ENCODE data around the gene PSMB2.
"Not testable (repeated sequence)": the region's sequence is repeated elsewhere in the genome, so short reads cannot be mapped to it uniquely, and the experiment has no call there.

The PSMB2 gene

GRCh38 chr1:35587736-35588135 lies 53.6 kb downstream of the PSMB2 start:
- H3K27ac ChIP-seq (ENCODE audit: low read depth in 2 of 2, low read length in 2 of 2) = no peak overlapping the region
- H3K27me3 ChIP-seq (ENCODE audit: control insufficient read depth in 2 of 2, insufficient read depth in 2 of 2, low read length in 2 of 2) = no peaks in the 10 kb centered on the region
- no peaks in the 10 kb centered on the region for H3K9me3 ChIP-seq (ENCODE audit: control insufficient read depth in 2 of 2, low read length in 2 of 2)
- H3K9ac ChIP-seq (ENCODE audit: low read depth in 1 of 2, low read length in 2 of 2) = no peak overlapping the region
- H3K36me3 ChIP-seq (ENCODE audit: control insufficient read depth in 2 of 2, insufficient read depth in 2 of 2, low read length in 2 of 2) = peaks cover 0 to 5% of the 10 kb centered on the region in 2 donors
- no peak overlapping the region for H3K4me3 ChIP-seq (ENCODE audit: low read length in 2 of 2)
- no peaks in the 10 kb centered on the region for H3K4me1 ChIP-seq (ENCODE audit: control insufficient read depth in 2 of 2, insufficient read depth in 2 of 2, low read length in 2 of 2)

- H3K4me1 ChIP-seq (ENCODE audit: control insufficient read depth in 2 of 2, insufficient read depth in 2 of 2, low read length in 2 of 2) = no peaks in the 10 kb centered on the region
- no peak overlapping the region for H3K9ac ChIP-seq (ENCODE audit: low read depth in 1 of 2, low read length in 2 of 2)
- no peaks in the 10 kb centered on the region for H3K27me3 ChIP-seq (ENCODE audit: control insufficient read depth in 2 of 2, insufficient read depth in 2 of 2, low read length in 2 of 2)
- H3K36me3 ChIP-seq (ENCODE audit: control insufficient read depth in 2 of 2, insufficient read depth in 2 of 2, low read length in 2 of 2) = peaks cover 0 to 5% of the 10 kb centered on the region in 2 donors
- no peak overlapping the region for H3K4me3 ChIP-seq (ENCODE audit: low read length in 2 of 2)
- no peak overlapping the region for H3K27ac ChIP-seq (ENCODE audit: low read depth in 2 of 2, low read length in 2 of 2)
- H3K9me3 ChIP-seq (ENCODE audit: control insufficient read depth in 2 of 2, low read length in 2 of 2) = no peaks in the 10 kb centered on the region
These were observed 54.5 kb downstream of the PSMB2 start for GRCh38 chr1:35586808-35587207.

DNA sequence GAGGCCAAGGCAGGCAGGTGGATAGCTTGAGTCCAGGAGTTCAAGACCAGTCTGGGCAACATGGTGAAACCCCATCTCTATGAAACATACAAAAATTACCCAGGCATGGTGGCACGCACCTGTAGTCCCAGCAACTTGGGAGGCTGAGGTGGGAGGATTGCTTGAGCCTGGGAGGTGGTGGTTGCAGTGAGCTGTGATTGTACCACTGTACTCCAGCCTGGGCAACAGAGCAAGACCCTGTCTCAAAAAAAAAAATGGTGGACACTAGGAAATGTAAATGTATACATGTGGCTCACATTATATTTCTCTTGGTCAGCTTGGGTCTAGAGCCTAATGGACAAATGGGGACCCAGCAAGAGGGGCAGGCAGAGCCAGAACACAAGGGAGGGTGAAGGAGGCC lies 55.5 kb downstream of the PSMB2 start:
- not testable (repeated sequence) for H3K27ac ChIP-seq (ENCODE audit: low read depth in 2 of 2, low read length in 2 of 2); H3K9ac ChIP-seq (ENCODE audit: low read depth in 1 of 2, low read length in 2 of 2); H3K27me3 ChIP-seq (ENCODE audit: control insufficient read depth in 2 of 2, insufficient read depth in 2 of 2, low read length in 2 of 2); H3K9me3 ChIP-seq (ENCODE audit: control insufficient read depth in 2 of 2, low read length in 2 of 2); H3K36me3 ChIP-seq (ENCODE audit: control insufficient read depth in 2 of 2, insufficient read depth in 2 of 2, low read length in 2 of 2); H3K4me1 ChIP-seq (ENCODE audit: control insufficient read depth in 2 of 2, insufficient read depth in 2 of 2, low read length in 2 of 2); H3K4me3 ChIP-seq (ENCODE audit: low read length in 2 of 2)

- Histone ChIP-seq H3K9me3 (ENCODE audit: control insufficient read depth in 2 of 2, low read length in 2 of 2) (no peaks in the 10 kb centered on the region), H3K36me3 (ENCODE audit: control insufficient read depth in 2 of 2, insufficient read depth in 2 of 2, low read length in 2 of 2) (no peaks in the 10 kb centered on the region), H3K9ac (ENCODE audit: low read depth in 1 of 2, low read length in 2 of 2) (no peak overlapping the region), H3K4me1 (ENCODE audit: control insufficient read depth in 2 of 2, insufficient read depth in 2 of 2, low read length in 2 of 2) (no peaks in the 10 kb centered on the region), H3K27ac (ENCODE audit: low read depth in 2 of 2, low read length in 2 of 2) (no peak overlapping the region), H3K4me3 (ENCODE audit: low read length in 2 of 2) (no peak overlapping the region), H3K27me3 (ENCODE audit: control insufficient read depth in 2 of 2, insufficient read depth in 2 of 2, low read length in 2 of 2) (no peaks in the 10 kb centered on the region)
These were observed 56.0 kb downstream of the PSMB2 start for GRCh38 chr1:35585281-35585680.

- H3K36me3 ChIP-seq (ENCODE audit: control insufficient read depth in 2 of 2, insufficient read depth in 2 of 2, low read length in 2 of 2); H3K9ac ChIP-seq (ENCODE audit: low read depth in 1 of 2, low read length in 2 of 2); H3K27me3 ChIP-seq (ENCODE audit: control insufficient read depth in 2 of 2, insufficient read depth in 2 of 2, low read length in 2 of 2); H3K9me3 ChIP-seq (ENCODE audit: control insufficient read depth in 2 of 2, low read length in 2 of 2); H3K27ac ChIP-seq (ENCODE audit: low read depth in 2 of 2, low read length in 2 of 2); H3K4me3 ChIP-seq (ENCODE audit: low read length in 2 of 2): not testable (repeated sequence)
- H3K4me1 ChIP-seq (ENCODE audit: control insufficient read depth in 2 of 2, insufficient read depth in 2 of 2, low read length in 2 of 2) = peaks cover 5 to 12% of the 10 kb centered on the region in 2 donors
These were observed 59.7 kb downstream of the PSMB2 start for GRCh38 chr1:35581621-35582020.

DNA sequence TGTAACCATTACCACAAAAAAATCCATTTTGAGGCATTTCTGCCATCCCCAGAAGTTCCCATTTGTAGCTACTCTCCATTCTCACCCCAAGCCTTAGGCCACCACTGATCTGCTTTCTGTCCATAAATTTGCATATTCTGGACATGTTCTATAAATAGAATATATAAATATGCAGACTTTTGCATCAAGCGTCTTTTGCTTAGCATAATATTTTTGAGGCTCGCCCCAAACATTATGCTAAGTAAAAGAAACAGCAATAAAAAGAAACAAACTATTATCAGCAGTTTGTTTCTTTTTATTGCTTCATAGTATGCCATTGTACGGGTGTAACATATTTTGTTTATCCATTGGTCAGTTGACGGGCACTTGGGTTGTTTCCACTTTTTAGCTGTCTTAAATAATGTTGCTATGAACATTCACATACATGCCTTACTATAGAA lies 60.4 kb downstream of the PSMB2 start:
- Histone ChIP-seq H3K27ac (ENCODE audit: low read depth in 2 of 2, low read length in 2 of 2) (no peak overlapping the region), H3K9me3 (ENCODE audit: control insufficient read depth in 2 of 2, low read length in 2 of 2) (no peaks in the 10 kb centered on the region), H3K4me1 (ENCODE audit: control insufficient read depth in 2 of 2, insufficient read depth in 2 of 2, low read length in 2 of 2) (peaks cover 5 to 12% of the 10 kb centered on the region in 2 donors), H3K9ac (ENCODE audit: low read depth in 1 of 2, low read length in 2 of 2) (no peak overlapping the region), H3K27me3 (ENCODE audit: control insufficient read depth in 2 of 2, insufficient read depth in 2 of 2, low read length in 2 of 2) (no peaks in the 10 kb centered on the region), H3K36me3 (ENCODE audit: control insufficient read depth in 2 of 2, insufficient read depth in 2 of 2, low read length in 2 of 2) (no peaks in the 10 kb centered on the region), H3K4me3 (ENCODE audit: low read length in 2 of 2) (no peak overlapping the region)

DNA sequence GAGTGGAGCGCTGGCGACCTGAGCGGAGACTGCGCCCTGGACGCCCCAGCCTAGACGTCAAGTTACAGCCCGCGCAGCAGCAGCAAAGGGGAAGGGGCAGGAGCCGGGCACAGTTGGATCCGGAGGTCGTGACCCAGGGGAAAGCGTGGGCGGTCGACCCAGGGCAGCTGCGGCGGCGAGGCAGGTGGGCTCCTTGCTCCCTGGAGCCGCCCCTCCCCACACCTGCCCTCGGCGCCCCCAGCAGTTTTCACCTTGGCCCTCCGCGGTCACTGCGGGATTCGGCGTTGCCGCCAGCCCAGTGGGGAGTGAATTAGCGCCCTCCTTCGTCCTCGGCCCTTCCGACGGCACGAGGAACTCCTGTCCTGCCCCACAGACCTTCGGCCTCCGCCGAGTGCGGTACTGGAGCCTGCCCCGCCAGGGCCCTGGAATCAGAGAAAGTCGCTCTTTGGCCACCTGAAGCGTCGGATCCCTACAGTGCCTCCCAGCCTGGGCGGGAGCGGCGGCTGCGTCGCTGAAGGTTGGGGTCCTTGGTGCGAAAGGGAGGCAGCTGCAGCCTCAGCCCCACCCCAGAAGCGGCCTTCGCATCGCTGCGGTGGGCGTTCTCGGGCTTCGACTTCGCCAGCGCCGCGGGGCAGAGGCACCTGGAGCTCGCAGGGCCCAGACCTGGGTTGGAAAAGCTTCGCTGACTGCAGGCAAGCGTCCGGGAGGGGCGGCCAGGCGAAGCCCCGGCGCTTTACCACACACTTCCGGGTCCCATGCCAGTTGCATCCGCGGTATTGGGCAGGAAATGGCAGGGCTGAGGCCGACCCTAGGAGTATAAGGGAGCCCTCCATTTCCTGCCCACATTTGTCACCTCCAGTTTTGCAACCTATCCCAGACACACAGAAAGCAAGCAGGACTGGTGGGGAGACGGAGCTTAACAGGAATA lies 64.0 kb downstream of the PSMB2 start:
- peaks cover 5 to 17% of the 10 kb centered on the region in 2 donors for H3K4me1 ChIP-seq (ENCODE audit: control insufficient read depth in 2 of 2, insufficient read depth in 2 of 2, low read length in 2 of 2)
- H3K27me3 ChIP-seq (ENCODE audit: control insufficient read depth in 2 of 2, insufficient read depth in 2 of 2, low read length in 2 of 2) = peaks cover 5 to 15% of the 10 kb centered on the region in 2 donors
- H3K27ac ChIP-seq (ENCODE audit: low read depth in 2 of 2, low read length in 2 of 2) = no peak overlapping the region
- H3K9ac ChIP-seq (ENCODE audit: low read depth in 1 of 2, low read length in 2 of 2) = peak overlapping the region; percentile 54 to 58
- no peaks in the 10 kb centered on the region for H3K9me3 ChIP-seq (ENCODE audit: control insufficient read depth in 2 of 2, low read length in 2 of 2)
- no peaks in the 10 kb centered on the region for H3K36me3 ChIP-seq (ENCODE audit: control insufficient read depth in 2 of 2, insufficient read depth in 2 of 2, low read length in 2 of 2)
- peak overlapping the region; percentile 66 to 67 for H3K4me3 ChIP-seq (ENCODE audit: low read length in 2 of 2)

DNA sequence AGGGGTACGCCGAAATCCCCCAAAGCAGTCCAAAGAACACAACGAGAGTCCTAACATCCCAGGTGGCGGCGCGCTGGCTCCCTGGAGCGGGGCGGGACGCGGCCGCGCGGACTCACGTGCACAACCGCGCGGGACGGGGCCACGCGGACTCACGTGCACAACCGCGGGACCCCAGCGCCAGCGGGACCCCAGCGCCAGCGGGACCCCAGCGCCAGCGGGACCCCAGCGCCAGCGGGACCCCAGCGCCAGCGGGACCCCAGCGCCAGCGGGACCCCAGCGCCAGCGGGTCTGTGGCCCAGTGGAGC lies 64.6 kb downstream of the PSMB2 start:
- not testable (repeated sequence) for H3K27ac ChIP-seq (ENCODE audit: low read depth in 2 of 2, low read length in 2 of 2); H3K9me3 ChIP-seq (ENCODE audit: control insufficient read depth in 2 of 2, low read length in 2 of 2); H3K9ac ChIP-seq (ENCODE audit: low read depth in 1 of 2, low read length in 2 of 2); H3K36me3 ChIP-seq (ENCODE audit: control insufficient read depth in 2 of 2, insufficient read depth in 2 of 2, low read length in 2 of 2)
- Histone ChIP-seq H3K4me3 (ENCODE audit: low read length in 2 of 2) (peak overlapping the region in 1 of 2 donors; percentile 67), H3K4me1 (ENCODE audit: control insufficient read depth in 2 of 2, insufficient read depth in 2 of 2, low read length in 2 of 2) (peaks cover 5 to 17% of the 10 kb centered on the region in 2 donors), H3K27me3 (ENCODE audit: control insufficient read depth in 2 of 2, insufficient read depth in 2 of 2, low read length in 2 of 2) (peaks cover 11 to 19% of the 10 kb centered on the region in 2 donors)

- Histone ChIP-seq H3K4me1 (ENCODE audit: control insufficient read depth in 2 of 2, insufficient read depth in 2 of 2, low read length in 2 of 2) (peaks cover 5 to 17% of the 10 kb centered on the region in 2 donors), H3K36me3 (ENCODE audit: control insufficient read depth in 2 of 2, insufficient read depth in 2 of 2, low read length in 2 of 2) (no peaks in the 10 kb centered on the region), H3K9ac (ENCODE audit: low read depth in 1 of 2, low read length in 2 of 2) (no peak overlapping the region), H3K27me3 (ENCODE audit: control insufficient read depth in 2 of 2, insufficient read depth in 2 of 2, low read length in 2 of 2) (peaks cover 15 to 23% of the 10 kb centered on the region in 2 donors), H3K27ac (ENCODE audit: low read depth in 2 of 2, low read length in 2 of 2) (no peak overlapping the region), H3K4me3 (ENCODE audit: low read length in 2 of 2) (no peak overlapping the region), H3K9me3 (ENCODE audit: control insufficient read depth in 2 of 2, low read length in 2 of 2) (no peaks in the 10 kb centered on the region)
These were observed 65.1 kb downstream of the PSMB2 start for GRCh38 chr1:35576061-35576765.

DNA sequence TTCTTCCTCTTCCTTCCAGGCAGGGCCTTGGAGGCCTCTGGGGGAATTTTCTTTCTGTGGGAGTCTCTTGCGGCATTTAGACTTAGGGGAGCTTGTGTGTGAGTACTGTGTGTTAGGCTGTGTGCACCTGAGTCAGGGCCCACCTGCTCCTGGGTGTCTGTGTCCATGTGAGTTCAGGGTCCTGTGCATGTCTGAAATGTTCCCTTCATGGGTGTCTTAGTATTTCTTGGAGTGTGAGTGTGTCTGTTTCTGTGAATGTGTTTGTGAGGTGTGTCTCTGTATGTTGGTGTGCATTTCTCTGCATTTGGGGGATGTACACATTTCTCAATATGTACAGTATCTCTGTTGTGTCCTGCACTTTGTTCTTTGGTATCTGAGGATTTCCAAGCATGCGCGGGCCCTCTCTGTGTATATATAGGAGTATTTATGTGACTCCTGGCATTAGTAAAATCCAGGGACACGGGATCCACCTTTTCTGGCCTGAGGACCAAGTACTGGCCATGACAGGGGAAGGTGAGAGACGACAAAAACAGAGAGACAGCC lies 65.8 kb downstream of the PSMB2 start:
- H3K27me3 ChIP-seq (ENCODE audit: control insufficient read depth in 2 of 2, insufficient read depth in 2 of 2, low read length in 2 of 2) = peaks cover 18 to 24% of the 10 kb centered on the region in 2 donors
- H3K4me1 ChIP-seq (ENCODE audit: control insufficient read depth in 2 of 2, insufficient read depth in 2 of 2, low read length in 2 of 2) = peaks cover 5 to 17% of the 10 kb centered on the region in 2 donors

More for the DNA sequence above, 65.8 kb downstream of the PSMB2 start:
- Histone ChIP-seq H3K27ac (ENCODE audit: low read depth in 2 of 2, low read length in 2 of 2) (no peak overlapping the region), H3K9ac (ENCODE audit: low read depth in 1 of 2, low read length in 2 of 2) (no peak overlapping the region), H3K36me3 (ENCODE audit: control insufficient read depth in 2 of 2, insufficient read depth in 2 of 2, low read length in 2 of 2) (no peaks in the 10 kb centered on the region), H3K4me3 (ENCODE audit: low read length in 2 of 2) (no peak overlapping the region), H3K9me3 (ENCODE audit: control insufficient read depth in 2 of 2, low read length in 2 of 2) (no peaks in the 10 kb centered on the region)
